Muscle of back (tissue), 11 donors: ENCODE measurements around the gene CUBN. TPM values are rescaled to one million over a fixed set of nuclear protein-coding genes. Genes with fewer than 3 reads are reported as not detected.
A peak's percentile ranks its signal among the peaks of the same experiment; 100 is the strongest.

Experiments
- DNase-seq, 3 donors: peaks; one replicate each; pipeline versions ENCODE4 v3.0.0 to v3.0.0-alpha.2; 2013
- polyA plus RNA-seq, 10 donors: library from polyadenylated mRNA; unstranded; fragments of 120-200 nt; gene quantifications; one replicate each; pipeline ENCODE4 v1.2.1, GENCODE V29; 2013; ENCODE audit not compliant: insufficient read length in 10 of 10

Gene CUBN
- polyA plus RNA-seq, 10 donors, result 1.7 to 7.2 (median 3.2) TPM

- no peak for DNase-seq
Measured at GRCh38 chr10:16923309-16923708, 206.3 kb downstream of the CUBN start.

DNA sequence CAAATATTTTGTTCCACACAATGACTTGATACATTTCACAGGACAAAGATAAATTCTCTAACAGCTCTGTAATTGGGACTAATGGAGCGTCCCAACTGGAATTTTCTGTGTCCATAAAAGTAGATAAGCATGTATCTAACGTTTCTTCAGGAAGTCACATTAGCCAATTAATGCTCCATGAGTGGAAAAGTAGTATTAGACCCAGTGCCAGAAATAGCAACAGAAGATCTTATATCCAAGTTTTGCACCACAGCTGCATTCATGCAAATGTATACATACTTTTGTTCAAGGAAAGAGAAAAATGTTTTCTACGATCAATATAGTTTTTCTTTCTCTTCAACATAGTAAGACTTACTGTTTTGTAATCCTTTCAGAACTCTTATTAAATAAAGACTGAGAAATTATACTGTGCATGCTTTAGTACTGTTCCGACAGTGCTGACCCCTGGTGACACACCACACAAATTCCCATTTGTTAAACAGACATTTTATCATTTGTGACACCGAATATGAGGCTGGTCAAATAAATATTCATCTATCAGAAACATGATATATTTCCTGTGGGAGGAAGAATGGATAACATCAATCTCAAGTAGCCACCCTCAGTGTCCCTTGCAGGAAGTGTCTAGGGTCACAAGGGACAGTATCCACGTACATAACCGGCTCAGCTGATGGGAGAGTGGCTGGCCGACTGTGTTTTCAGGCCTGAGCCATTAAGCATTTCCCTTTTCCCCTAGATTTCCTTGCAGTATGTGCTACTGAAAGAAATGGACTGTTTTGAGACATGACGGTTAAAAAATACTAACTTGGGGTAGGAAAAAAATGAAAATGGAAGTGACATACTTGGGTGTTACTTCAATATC, 210.3 kb downstream of the CUBN start:
- DNase-seq, result peak in 2 of 3 donors; percentile 34 to 72

DNA sequence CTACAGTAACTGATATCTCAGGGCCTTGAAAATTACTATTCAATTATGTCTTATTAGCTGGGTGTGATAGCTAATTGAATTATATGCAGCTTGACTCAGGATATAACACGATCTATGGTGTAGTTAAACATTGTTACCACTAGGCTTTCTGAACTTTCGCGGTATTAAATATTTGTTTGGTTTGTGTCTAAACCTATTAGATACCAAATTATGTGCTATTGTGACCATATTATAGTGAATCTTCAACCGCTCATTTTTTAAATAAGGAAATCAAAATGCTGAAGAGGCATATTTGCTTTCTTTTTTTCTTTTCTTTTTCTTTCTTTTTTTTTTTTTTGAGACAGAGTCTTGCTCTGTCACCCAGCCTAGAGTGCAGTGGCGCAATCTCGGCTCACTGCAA, 213.1 kb downstream of the CUBN start:
- DNase-seq, result no peak

GRCh38 chr10:16915300-16915699, 214.3 kb downstream of the CUBN start:
- DNase-seq, result no peak

- DNase-seq, result no peak
Measured at GRCh38 chr10:16913266-16913665, 216.3 kb downstream of the CUBN start.

DNA sequence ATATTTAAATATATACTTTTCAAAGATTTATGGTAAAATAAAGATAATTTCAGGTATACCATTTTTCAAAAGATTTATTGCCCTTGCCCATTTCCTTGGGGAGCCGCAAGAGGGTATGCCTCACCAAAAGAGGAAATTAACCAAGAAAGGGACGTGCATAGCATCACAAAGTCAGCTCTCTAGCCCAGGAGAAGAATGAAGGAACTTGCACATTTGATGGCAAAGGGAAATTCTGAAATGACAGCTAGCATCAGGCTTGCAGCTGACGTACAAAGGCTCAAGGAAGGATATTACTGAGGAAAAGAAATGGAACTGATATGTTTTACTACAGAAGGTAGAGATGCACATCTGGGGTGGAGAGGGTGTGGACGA, 218.8 kb downstream of the CUBN start:
- no peak for DNase-seq

- no peak for DNase-seq
Measured at GRCh38 chr10:16909961-16910792, 219.4 kb downstream of the CUBN start.

- peak; percentile 63 to 78 (median 66) for DNase-seq
Measured at GRCh38 chr10:16909271-16909767, 220.3 kb downstream of the CUBN start.

GRCh38 chr10:16907687-16908086, 221.9 kb downstream of the CUBN start:
- DNase-seq, result no peak

- DNase-seq, result peak; percentile 81 to 92 (median 92)
Measured at GRCh38 chr10:16905320-16905719, 224.3 kb downstream of the CUBN start.

- peak; percentile 36 to 86 (median 72) for DNase-seq
Measured at GRCh38 chr10:16904639-16905061, 225.0 kb downstream of the CUBN start.

DNA sequence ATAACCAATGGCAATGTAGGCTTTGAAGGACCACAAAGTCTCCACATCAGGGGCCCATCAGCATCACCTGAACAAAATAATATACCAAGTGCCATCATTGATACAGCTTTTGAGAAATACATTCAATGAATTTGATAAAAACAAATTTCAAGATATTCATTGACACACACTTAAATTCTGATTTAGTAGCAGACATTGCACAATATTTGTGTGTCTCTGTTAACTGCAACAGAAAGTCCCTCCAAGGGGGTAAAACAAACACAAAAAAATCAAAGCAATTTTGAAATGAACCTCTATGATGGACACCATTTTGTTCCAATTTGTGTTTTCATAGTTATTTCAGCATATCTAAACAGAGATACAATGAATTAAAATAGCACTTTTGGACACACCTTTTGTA, 225.6 kb downstream of the CUBN start:
- DNase-seq, result no peak

- no peak for DNase-seq
Measured at GRCh38 chr10:16902606-16903005, 227.0 kb downstream of the CUBN start.

DNA sequence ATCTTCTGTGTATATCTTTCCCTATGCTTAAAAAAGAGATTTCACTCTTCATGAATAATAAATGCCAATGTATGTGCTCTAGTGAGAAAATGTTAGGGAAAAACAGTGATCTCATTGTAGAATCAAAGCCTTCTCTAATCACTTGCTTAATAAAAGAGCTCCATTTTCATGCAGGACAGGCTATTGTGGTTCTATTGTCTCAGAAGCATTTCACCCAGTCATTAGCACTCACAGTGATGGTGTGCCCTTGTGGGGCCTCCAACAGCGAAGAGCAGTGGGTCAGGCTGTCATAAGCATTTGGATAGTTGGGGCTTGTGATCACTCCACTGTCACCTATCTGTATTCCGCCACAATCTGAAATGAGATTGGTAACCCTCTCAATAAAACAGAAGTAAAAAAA, 228.5 kb downstream of the CUBN start:
- DNase-seq, result no peak

- DNase-seq, result no peak
Measured at GRCh38 chr10:16896993-16897392, 232.6 kb downstream of the CUBN start.

- DNase-seq, result no peak
Measured at GRCh38 chr10:16894821-16895220, 234.8 kb downstream of the CUBN start.

DNA sequence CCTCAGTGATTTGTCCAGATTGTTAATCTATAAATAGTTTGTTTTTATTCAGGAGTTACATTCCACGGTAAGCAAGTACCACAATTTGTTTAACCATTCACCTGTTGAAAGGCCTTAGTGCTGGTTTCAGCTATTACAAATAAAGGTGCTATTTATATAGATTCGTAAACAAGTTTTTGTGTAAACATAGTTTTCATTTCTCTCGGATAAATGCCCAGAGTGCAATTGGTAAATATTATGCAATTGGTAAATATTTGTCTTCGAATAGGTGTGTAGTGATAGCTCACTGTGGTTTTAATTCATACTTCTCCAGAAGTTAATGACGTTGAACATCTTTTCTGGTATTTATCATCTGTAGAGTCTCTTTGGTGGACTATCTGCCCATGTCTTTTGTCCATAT, 235.9 kb downstream of the CUBN start:
- DNase-seq, result no peak

- peak; percentile 39 to 85 (median 81) for DNase-seq
Measured at GRCh38 chr10:16891375-16892313, 238.0 kb downstream of the CUBN start.

DNA sequence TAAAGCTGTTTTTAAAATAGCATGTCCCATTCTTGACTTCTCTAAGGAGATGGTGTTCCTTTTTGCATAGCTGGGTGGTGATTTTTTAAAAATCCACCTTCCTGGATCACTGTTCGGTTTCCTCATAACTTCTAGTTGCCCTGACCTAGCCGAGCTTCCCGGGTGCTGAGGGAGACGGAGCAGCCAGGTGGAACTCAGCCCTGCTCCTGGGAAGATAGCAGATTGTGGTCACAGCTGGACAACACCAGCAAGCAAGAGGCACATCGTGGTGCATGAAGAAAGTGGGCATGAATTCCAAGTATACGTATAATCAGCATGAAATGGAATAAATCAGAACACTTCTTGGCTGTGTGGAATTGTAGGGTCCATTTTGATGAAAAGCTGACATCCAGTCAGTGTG, 238.9 kb downstream of the CUBN start:
- DNase-seq, result no peak

- peak; percentile 44 to 90 (median 65) for DNase-seq
Measured at GRCh38 chr10:16887565-16887964, 242.0 kb downstream of the CUBN start.

DNA sequence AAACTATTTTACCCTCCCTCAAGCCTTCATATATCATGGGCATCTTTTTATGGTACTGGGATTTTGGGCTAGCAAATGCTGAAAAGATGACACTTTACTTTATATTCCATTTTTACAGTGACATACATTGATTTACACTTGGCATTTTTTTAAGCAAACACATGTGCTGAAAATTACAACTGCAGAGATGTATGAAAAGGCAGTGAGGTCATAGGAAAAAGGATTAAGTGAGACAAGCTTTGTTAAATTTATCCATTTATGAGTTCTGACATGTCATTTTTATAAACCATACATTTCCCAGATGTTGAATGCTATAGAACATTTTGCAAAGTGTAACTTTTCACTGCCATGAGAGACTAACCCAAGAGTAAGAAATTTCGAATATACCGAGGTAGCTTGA, 243.6 kb downstream of the CUBN start:
- DNase-seq, result no peak

GRCh38 chr10:16884497-16884896, 245.1 kb downstream of the CUBN start:
- DNase-seq, result no peak
